HG02588 (cell line): ENCODE results near the gene RHBDD2.
"Not testable (repeated sequence)": the region's sequence is repeated elsewhere in the genome, so short reads cannot be mapped to it uniquely, and the experiment has no call there.

Source experiments
- ATAC-seq: cut with Tn5 transposase; IDR thresholded peaks from one replicate; pipeline ENCODE4 v1.9.1; 2021; ENCODE audit warnings: mild to moderate bottlenecking, moderate library complexity; ENCODE audit not compliant: unreplicated experiment

RHBDD2 gene

DNA sequence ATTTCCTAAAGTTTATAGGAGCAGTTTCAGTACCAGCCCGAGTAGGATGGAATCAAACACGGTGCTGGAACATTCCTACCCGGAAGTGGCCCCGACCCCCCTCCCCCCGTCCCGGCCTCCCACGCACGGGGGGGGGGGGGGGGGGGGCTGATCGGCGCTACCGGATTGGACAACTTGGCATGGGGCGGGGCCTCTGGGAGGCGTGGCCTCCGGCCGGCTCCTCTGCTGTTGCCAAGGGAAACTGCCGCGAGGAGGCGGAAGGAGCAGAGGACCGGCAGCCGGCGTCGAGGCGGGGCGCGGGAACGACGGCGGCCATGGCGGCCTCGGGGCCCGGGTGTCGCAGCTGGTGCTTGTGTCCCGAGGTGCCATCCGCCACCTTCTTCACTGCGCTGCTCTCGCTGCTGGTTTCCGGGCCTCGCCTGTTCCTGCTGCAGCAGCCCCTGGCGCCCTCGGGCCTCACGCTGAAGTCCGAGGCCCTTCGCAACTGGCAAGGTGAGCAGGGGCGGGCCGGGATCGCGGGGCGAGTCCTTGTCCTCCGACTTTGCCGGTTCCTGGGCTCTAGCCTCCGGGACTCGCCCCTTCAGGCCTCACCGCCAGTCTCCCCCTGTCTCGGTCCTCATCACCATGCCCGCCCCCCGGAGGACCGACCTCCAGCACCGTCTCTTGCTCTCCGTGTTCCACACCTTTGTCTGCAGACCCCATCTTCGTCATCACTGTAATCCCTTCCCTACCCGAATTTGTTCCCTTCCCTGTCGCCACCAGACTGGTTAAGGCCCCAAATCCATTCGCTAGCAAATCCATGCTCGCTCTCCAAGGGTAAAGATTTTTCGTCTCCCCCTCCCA, at the start of gene RHBDD2:
Gene RHBDD2, plus strand, starts transcription at position 266 of the 843 bp plus-strand sequence. Its CDS starts 49 bp downstream, at position 315.
- ATAC-seq, result peak; percentile 95

DNA sequence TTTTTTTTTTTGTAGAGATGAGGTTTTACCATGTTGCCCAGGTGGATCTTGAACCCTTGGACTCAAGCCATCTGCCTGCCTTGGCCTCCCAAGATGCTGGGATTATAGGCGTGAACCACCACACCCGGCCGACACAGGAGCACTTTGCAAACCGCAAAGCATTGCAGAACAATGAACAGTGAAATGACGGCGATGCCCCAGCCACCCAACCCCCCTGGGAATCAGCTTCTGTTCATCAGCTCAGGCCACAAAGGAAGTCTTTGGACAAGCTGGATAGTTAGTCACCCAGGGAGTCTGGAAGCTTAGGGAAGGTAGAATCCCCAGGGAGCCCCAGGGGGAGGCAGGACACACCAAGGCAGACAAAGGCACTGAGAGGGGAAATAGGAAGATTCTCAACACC, 49.2 kb upstream of the RHBDD2 start:
- ATAC-seq, result not testable (repeated sequence)

DNA sequence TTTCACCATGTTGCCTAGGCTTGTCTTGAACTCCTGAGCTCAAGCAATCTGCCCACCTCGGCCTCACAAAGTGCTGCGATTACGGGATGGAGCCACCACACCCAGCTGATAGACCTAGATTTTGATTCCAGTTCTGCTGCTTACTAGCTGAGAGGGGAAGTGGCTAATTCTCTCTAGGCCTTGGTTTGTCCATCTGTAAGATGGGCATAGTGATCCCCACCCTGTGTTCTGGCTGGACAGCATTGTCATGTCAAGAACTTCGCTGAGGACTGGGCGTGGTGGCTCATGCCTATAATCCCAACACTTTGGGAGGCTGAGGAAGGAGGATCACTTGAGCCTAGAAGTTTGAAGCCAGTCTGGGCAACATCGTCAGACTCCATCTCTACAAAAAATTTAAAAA, 47.9 kb upstream of the RHBDD2 start:
- ATAC-seq, result no peak

- not testable (repeated sequence) for ATAC-seq
Measured at GRCh38 chr7:75833662-75834061, 45.2 kb upstream of the RHBDD2 start.

DNA sequence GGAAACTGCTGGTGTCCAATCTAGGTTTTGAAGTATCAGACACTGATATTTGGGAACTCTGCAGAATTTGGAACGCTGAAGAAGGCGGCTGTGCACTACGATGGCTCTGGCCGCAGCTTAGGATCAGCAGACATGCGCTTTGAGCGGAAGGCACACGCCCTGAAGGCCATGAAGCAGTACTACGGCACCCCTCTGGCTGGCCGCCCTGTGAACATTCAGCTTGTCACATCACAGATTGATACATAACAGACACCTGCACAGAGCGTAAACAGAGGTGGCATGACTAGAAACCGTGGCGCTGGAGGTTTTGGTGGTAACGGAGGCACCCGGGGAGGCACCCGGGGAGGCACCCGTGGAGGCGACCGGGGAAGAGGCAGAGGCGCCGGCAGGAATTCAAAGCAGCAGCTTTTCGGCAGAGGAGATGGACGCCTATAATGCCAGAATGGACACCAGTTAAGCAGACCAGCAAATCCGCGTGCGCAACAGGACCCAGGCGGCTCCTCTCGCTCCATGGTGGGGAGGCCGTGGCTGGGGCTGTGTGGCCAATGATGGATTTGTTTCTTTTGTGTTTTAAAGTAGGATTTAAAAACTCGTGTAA, 43.0 kb upstream of the RHBDD2 start:
- no peak for ATAC-seq

DNA sequence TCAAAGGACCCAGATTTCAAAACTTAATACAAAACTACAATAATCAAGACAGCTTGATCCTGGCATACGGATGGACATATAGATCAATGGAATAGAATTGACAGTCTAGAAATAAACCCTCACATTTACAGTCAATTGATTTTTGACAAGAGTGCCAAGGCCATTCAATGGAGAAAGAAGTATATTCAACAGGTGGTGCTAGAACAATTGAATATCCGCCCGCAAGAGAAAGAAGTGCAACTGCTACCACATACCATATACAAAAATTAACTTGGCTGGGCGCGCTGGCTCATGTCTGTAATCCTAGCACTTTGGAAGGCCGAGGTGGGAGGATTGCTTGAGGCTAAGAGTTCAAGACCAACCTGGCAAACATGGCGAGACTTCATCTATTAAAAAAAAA, 42.0 kb upstream of the RHBDD2 start:
- no peak for ATAC-seq

DNA sequence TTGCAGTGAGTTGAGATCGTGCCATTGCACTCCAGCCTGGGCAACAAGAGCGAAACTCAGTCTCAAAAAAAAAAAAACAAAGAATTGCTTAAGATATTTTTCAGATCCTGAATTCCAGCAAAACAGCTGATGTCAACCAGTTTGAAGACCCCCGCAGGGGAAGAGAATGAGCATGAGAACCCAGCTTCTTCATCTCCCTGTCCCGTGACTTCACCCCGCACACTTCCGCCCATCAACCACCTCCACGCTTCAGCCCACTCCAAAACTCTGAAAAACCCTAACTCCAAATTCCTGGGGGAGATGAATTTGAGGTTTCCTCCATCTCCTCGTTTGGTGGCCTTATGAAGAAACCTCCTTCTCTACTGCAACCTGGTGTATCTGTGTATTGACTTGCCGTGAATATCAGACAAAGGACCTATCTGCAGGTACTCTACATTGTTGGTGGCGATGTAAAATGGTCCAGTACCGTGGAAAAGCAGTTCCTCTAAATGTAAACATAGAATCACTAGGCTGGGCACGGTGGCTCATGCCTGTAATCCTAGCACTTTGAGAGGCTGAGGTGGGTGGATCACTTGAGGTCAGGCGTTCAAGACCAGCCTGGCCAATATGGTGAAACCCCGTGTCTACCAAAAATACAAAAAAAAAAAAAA, 40.4 kb upstream of the RHBDD2 start:
- ATAC-seq, result not testable (repeated sequence)

- ATAC-seq, result no peak
Measured at GRCh38 chr7:75840029-75840428, 38.8 kb upstream of the RHBDD2 start.

DNA sequence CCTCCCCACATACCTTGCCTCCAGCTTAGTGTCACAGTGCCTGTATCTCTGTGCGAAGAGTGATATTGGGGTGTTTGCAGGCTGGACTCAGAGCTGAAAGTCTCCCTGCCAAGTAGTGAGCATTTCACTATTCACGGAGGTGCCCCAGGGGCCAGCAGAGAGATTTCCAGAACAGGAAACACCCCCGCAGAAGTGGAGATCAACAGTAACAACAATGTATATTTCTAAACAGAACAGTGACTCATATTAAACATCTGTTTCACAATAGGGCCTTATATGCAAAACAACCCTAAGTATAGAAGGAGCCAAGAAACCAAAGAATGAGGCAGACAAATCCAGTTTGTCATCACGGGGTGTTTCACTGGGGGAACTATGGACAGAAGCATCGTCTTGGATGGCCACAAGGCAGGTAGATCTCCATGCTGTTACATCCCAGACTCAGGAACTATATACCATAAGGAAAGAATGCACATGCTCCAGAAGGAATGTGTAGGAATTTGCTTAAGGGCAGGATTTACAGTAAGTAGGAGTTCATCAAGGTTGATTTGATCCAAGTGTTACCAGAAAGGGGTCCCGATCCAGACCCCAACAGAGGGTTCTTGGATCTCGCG, 35.9 kb upstream of the RHBDD2 start:
- peak; percentile 81 for ATAC-seq

DNA sequence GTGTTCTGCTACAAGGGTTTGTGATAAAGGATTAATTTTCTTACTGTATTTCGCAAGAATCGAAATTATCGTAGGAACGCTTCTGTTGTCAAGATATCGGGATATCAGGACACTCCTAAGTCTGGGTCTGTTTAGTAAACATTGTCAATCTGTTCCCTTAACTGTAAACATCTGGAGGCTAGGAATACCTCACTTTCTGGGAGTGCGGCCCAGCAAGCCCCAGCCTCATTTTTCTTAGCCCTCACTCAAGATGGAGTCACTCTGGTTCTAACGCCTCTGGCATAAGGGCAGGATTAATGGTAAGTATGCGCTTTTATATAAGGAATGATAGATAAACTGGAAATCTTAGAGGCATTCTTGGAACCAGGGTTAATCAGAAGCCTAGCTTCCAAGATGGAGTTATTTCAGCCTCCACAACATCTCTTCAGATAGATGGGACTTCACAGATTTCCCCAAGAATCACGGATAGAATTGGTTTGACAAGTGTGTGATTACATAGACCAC, 35.2 kb upstream of the RHBDD2 start:
- ATAC-seq, result no peak

DNA sequence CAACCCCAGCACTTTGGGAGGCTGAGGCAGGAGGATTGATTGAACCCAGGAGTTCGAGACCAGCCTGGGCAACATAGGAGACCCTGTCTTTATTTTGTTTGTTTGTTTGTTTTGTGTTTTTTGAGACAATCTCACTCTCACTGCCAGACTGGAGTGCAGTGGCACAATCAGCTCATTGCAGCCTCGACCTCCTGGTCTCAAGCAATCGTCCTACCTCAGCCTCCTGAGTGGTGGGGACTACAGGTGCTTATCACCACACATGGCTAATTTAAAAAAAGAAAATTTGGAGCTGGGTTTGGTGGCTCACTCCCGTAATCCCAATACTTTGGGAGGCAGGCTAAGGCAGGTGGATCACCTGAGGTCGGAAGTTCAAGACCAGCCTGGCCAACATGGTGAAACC, 34.7 kb upstream of the RHBDD2 start:
- ATAC-seq, result no peak

DNA sequence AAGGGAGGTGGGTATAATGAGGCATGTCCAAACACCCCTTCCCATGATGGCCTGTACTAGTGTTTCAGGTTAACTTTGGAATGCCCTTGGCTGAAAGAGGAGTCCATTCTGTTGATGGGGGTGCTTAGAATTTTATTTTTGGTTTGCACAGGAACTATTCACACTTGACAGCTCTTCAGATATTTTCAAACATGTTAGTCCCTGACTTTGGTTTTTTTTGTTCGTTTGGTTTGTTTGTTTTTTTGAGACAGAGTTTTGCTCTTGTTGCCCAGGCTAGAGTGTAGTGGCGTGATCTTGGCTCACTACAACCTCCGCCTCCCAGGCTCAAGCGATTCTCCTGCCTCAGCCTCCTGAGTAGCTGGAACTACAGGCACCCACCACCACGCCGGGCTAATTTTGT, 33.7 kb upstream of the RHBDD2 start:
- ATAC-seq, result not testable (repeated sequence)

GRCh38 chr7:75847707-75848106, 31.1 kb upstream of the RHBDD2 start:
- ATAC-seq, result no peak

GRCh38 chr7:75849573-75849972, 29.3 kb upstream of the RHBDD2 start:
- ATAC-seq, result no peak

GRCh38 chr7:75850235-75850634, 28.6 kb upstream of the RHBDD2 start:
- ATAC-seq, result no peak

- ATAC-seq, result no peak
Measured at GRCh38 chr7:75854233-75854632, 24.6 kb upstream of the RHBDD2 start.

GRCh38 chr7:75854813-75855345, 24.0 kb upstream of the RHBDD2 start:
- ATAC-seq, result not testable (repeated sequence)

- no peak for ATAC-seq
Measured at GRCh38 chr7:75856536-75856935, 22.3 kb upstream of the RHBDD2 start.

- ATAC-seq, result no peak
Measured at GRCh38 chr7:75858410-75858809, 20.4 kb upstream of the RHBDD2 start.

GRCh38 chr7:75861636-75862035, 17.2 kb upstream of the RHBDD2 start:
- no peak for ATAC-seq

DNA sequence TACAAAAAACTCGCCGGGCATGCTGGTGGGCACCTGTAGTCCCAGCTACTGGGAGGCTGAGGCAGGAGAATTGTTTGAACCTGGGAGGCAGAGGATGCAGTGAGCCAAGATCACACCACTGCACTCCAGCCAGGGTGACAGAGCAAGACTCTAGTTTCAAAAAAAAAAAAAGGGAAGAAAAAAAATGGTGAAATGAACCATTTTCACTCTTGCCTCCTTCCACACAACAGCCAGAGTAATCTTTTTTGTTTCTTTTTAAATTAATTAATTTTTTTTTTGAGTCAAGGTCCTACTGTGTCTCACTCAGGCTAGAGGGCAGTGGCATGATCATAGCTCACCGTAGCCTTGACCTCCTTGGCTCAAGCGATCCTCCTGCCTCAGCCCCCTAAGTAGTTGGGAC, 14.6 kb upstream of the RHBDD2 start:
- not testable (repeated sequence) for ATAC-seq
